Activated T-cell treated with anti-CD3 and anti-CD28 coated beads, Interleukin-2, amount 50 U/mL, for 1 hour (primary cell): Measurements from ENCODE around the gene OR11H12.
"Not testable (repeated sequence)": the region's sequence is repeated elsewhere in the genome, so short reads cannot be mapped to it uniquely, and the experiment has no call there.

Experiments used
- DNase-seq: peaks from one replicate; pipeline ENCODE4 v3.0.0-alpha.2; 2020

The OR11H12 gene

DNA sequence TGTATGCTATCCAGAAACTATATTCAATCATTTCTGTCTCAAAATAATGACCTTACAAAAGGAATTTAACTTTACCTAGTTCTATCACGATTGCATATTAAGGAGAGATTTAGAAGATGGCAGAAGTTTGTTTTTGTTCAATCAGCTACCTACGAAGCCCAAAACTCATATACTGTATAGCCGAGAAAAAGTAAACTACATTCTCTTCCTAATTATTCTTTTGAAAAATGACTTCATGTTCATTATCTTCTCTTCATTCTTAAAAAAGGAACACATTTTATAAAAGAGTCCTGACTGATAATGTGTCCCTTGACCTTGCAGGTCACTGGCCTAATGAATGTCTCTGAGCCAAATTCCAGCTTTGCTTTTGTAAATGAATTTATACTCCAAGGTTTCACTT is at the start of gene OR11H12:
TSS of gene OR11H12 (plus strand) at position 301 of the 400 bp plus-strand sequence. CDS start at position 301, 0 bp downstream.
- DNase-seq, result not testable (repeated sequence)

- DNase-seq, result not testable (repeated sequence)
These were observed 18.0 kb upstream of the OR11H12 start for GRCh38 chr14:18582908-18583307.

DNA sequence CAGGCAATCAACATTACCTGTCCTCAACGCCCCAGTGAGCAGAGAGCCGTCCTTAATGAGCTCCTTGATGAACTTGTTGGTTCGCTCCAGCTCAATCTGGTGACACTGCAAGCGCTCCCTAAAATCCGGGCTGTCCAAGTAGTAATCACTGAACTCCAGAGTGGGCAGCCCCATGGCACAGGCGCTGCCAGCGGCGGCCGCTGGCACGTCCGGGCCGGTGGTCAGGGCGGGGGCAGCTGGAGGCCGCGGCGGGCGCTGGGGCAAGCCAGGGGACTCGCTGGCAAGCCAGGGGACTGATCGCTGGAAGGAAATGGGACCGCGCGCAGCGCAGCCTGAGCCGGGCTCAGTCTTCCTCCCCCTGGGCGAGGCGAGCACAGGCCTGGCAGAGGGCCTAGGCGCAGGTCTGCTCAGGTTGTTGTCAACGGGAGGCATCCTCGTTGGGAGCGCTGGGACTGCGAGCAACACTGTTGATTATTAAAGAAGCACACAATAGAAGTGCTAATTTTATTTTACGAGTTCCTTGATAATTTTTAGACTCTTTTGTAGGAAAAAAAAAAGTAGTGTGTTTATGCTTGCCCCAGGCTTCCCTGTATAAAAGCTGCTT is 25.8 kb downstream of the OR11H12 start:
- DNase-seq, result not testable (repeated sequence)

DNA sequence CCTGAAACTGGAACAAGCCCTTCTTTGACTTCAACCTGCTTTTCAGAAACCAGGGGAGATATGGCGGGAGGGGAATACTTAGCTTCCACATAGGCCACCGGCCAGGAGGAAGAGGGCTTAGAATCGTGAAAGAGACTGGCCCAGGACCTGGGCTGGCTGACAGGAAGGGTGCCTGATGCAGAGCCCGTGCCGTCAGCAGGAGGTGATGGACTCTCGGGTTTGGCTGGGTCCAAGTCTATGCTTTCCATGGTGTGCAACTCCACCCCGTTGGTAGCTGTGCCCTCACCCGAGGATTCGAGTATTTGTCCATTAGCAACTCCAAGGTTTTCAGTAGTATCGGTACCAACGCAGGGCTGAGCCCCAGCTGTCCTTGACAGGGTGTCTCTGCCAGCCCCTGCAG is 35.1 kb downstream of the OR11H12 start:
- DNase-seq, result not testable (repeated sequence)

- DNase-seq, result not testable (repeated sequence)
These were observed 37.1 kb downstream of the OR11H12 start for GRCh38 chr14:18638032-18638431.

DNA sequence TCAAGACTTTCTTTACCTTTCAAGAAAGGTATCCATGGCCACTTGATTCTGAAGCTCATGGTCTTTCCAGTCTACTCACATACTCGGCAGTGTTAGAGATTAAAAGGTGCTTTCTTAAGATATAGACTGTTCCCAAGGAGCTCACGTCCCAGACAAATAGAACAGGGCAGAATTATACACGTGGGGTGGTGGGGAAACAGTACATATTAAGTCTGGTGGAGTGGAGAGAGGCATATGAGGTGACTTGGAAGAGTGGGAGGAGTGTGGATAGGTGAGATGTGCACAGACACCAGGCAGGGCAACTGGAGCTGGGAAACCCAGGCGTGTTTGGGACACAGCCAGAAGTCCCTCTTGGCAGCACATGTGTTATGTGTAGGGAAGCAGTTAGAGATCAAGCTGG is 37.9 kb downstream of the OR11H12 start:
- not testable (repeated sequence) for DNase-seq

GRCh38 chr14:18646075-18646730 is 45.3 kb downstream of the OR11H12 start:
- not testable (repeated sequence) for DNase-seq
